Measurements from ENCODE around the gene STARD7.

- TF ChIP-seq EZH2 (IDR thresholded peaks at IDR 0.05; ENCODE audit: borderline replicate concordance, insufficient read depth, low read depth, low read length, poor library complexity, severe bottlenecking) (no peak), CTCF (IDR thresholded peaks at IDR 0.05) (no peak)
Measured at GRCh38 chr2:96167407-96168013, 41.1 kb downstream of the STARD7 start.

Data from B cell (primary cell).